ENCODE data around the gene CTNNB1.
A peak's percentile ranks its signal among the peaks of the same experiment; 100 is the strongest.

CTNNB1 gene

DNA sequence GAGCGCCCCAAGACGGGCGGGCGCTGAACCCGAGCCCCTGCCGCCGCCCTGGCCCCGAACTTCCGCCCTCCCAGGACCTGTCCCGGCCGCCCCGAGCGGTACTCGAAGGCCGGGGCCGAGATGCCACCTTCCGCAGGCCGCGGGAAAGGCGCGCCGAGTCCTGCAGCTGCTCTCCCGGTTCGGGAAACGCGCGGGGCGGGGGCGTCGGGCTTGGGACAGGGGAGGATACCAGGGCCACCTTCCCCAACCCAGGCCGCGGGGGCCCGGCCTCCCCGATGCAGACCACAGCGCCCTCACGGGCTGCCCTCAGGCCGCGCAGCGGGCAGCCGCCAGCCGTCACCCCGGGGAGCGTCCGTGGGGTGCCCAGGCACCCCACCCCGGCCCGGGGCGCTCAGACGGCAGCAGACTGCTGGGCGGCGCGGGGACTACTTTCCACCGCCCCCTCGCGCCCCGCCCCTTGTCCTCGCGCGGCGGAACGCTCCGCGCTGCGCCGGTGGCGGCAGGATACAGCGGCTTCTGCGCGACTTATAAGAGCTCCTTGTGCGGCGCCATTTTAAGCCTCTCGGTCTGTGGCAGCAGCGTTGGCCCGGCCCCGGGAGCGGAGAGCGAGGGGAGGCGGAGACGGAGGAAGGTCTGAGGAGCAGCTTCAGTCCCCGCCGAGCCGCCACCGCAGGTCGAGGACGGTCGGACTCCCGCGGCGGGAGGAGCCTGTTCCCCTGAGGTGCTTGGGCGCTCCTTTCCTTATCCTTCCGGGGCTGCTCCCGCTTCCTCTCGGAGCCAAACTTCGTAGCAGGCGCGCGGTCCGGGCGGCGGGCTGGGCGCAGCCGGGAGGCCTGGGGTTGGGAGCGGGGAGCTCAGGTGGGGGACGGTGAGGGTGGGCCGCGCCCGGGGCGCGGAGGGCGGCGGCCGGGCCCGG lies at the start of gene CTNNB1:
CTNNB1 (plus strand) TSS at position 556 of the 916 bp plus-strand sequence. CDS start 24,564 bp downstream, outside the sequence.
- peak within 1 kb of the TSS; percentile 95 to 97 for H3K4me3 Mint-ChIP-seq
- H3K27ac Mint-ChIP-seq: peak within 1 kb of the TSS; percentile 100
- ATAC-seq (replicated peaks) (peak; percentile 82 to 89), DNase-seq (peak; percentile 90)
- peaks cover 6% of the 10 kb centered on the region in 2 donors for H3K27me3 Mint-ChIP-seq
- no peaks in the 10 kb centered on the region for H3K9me3 Mint-ChIP-seq
- peaks cover 4 to 10% of the 10 kb centered on the region in 2 donors for H3K36me3 Mint-ChIP-seq
- H3K4me1 Mint-ChIP-seq: peaks cover 15 to 29% of the 10 kb centered on the region in 2 donors

DNA sequence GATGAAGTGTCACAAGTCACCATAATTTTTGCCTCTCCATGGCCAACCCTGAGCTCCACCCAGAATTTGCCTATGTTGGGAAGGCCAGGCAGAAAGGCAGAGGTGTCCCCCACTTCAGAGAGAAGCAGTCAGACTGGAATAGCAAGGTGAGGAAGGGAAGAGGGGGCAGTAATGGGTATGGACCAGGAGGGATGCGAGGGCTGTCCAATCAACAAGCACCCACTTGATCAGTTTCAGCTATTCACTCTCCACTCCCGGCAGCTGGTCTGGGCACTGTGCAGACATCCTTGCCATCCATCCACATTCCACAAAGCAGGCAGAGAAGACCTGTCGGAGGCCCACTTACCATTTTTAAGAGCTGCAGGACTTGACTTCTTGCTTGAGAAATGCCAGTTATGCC lies 43.5 kb upstream of the CTNNB1 start:
- H3K9me3 Mint-ChIP-seq: no peaks in the 10 kb centered on the region
- no peak for DNase-seq
- ATAC-seq (replicated peaks): no peak
- peaks cover 0 to 3% of the 10 kb centered on the region in 2 donors for H3K4me1 Mint-ChIP-seq
- H3K36me3 Mint-ChIP-seq: no peaks in the 10 kb centered on the region
- peaks cover 6 to 7% of the 10 kb centered on the region in 2 donors for H3K27me3 Mint-ChIP-seq
- no peak overlapping the region for H3K4me3 Mint-ChIP-seq
- no peak overlapping the region for H3K27ac Mint-ChIP-seq

DNA sequence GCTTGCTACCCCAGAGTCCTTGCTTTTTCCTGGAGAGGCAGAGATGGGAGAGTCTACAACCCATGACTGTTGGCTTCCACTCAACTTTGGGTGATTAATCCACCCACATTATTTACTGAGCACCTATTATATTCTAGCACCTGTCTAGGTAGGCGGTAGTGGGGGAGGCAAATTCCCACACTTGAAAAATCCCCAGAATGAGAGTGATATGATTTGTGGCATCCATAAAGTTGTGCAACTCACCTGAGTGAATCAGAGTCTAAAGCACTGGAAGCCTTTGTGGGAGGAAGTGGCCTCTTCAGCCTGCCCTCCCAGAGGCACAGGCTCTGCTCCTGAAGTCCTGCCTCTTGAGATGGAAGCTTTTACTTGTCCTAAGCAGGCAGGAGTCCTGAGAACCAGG lies 40.4 kb upstream of the CTNNB1 start:
- ATAC-seq (replicated peaks) (no peak), DNase-seq (no peak)
- Mint-ChIP-seq H3K9me3 (no peaks in the 10 kb centered on the region), H3K27me3 (peaks cover 6 to 7% of the 10 kb centered on the region in 2 donors), H3K27ac (no peak overlapping the region), H3K36me3 (no peaks in the 10 kb centered on the region), H3K4me3 (no peak overlapping the region), H3K4me1 (peaks cover 0 to 3% of the 10 kb centered on the region in 2 donors)

DNA sequence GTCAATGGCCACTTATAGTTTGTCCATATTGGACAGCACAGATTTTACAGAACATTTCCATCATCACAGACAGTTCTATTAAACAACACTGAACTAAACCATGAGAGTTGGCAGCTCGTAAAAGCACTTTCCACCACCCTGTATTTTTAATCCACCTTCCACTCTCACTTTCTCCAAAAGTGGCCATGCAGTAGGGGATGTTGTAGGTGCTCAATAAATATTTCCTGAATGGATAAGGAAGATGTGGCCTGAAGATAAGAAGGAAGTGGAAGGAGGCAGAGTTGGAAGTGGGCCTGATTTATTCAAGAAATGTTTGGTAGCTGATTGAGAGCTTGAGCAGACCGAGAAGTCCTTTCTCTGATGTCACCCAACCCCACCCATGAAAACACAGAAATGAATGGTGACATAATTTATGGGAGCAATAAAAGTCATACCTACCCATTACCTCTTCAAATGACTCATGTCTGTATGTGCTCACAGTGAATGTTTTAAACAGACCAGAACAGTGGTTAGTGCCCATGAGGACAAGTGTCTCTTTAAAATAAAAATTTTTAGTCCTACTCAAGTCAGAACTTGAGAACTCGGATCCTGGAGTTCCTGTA lies 39.6 kb upstream of the CTNNB1 start:
- Mint-ChIP-seq H3K27me3 (peaks cover 6 to 7% of the 10 kb centered on the region in 2 donors), H3K36me3 (no peaks in the 10 kb centered on the region), H3K4me3 (no peak overlapping the region), H3K27ac (no peak overlapping the region), H3K9me3 (no peaks in the 10 kb centered on the region), H3K4me1 (peaks cover 0 to 3% of the 10 kb centered on the region in 2 donors)
- no peak for ATAC-seq (replicated peaks)
- no peak for DNase-seq

DNA sequence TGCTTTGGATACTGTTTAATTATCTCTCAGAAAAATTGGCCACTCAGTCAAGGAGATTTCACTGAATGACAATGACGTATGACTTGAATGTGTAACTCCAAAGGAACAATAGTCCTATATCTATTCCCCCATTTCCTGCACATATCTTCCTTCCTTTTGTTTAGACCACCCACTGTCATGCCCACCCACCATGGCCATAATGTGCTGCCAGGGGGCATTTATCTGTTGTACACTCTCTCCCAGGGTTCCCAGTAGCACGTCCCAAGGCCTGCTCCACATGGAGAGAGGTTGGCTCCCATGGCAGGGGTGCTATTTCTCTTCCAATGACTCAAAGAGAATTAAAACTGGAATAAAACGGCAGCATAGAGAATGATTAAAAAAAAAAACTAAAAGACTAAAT lies 36.8 kb upstream of the CTNNB1 start:
- DNase-seq (no peak), ATAC-seq (replicated peaks) (no peak)
- Mint-ChIP-seq H3K36me3 (no peaks in the 10 kb centered on the region), H3K27me3 (peaks cover 6 to 7% of the 10 kb centered on the region in 2 donors), H3K4me1 (no peaks in the 10 kb centered on the region), H3K27ac (no peak overlapping the region), H3K9me3 (no peaks in the 10 kb centered on the region), H3K4me3 (no peak overlapping the region)

DNA sequence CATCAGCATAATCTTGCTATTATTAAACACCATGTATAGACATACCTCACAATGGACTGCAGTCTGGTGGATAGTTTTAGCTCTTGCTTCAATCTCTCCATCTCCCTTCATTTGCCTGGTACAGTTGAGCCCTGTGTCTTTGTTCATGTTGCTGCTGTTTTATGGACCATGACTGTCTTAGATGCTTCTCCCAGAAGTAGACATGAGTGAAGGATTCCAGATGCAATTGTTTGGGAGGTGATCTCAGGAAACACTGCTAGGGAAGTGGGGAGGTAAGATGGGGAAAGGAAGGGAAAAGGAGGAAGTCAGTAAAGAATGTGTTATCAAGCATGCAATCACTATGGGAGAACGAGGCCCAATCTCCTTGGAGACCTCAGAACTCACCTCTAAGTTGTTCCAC lies 36.3 kb upstream of the CTNNB1 start:
- H3K4me3 Mint-ChIP-seq: no peak overlapping the region
- ATAC-seq (replicated peaks) (no peak), DNase-seq (no peak)
- peaks cover 9 to 10% of the 10 kb centered on the region in 2 donors for H3K27me3 Mint-ChIP-seq
- no peaks in the 10 kb centered on the region for H3K36me3 Mint-ChIP-seq
- no peaks in the 10 kb centered on the region for H3K9me3 Mint-ChIP-seq
- no peaks in the 10 kb centered on the region for H3K4me1 Mint-ChIP-seq
- H3K27ac Mint-ChIP-seq: no peak overlapping the region

DNA sequence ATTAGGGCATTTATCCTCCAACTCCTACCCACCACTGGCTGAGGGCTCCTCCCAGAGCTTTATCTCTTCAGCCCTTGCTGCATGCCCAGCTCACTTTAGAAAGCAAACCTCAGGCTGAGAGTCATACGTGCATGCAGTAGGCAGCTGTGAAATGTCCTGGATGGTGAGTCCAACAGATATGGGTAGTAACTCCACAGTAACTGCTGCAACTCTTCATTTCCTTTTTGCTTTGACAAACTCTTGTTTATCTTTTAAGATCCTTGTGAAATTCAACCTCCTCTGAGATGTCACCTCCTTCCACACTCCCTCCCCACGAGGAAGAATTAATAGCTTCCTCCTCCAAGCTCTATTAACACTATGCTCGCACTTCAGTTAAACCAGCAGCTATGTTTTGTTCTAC lies 35.9 kb upstream of the CTNNB1 start:
- no peaks in the 10 kb centered on the region for H3K36me3 Mint-ChIP-seq
- peaks cover 9 to 10% of the 10 kb centered on the region in 2 donors for H3K27me3 Mint-ChIP-seq
- ATAC-seq (replicated peaks) (no peak), DNase-seq (no peak)
- H3K27ac Mint-ChIP-seq: no peak overlapping the region
- peaks cover under 1 to 1% of the 10 kb centered on the region in 2 donors for H3K9me3 Mint-ChIP-seq
- H3K4me3 Mint-ChIP-seq: no peak overlapping the region
- no peaks in the 10 kb centered on the region for H3K4me1 Mint-ChIP-seq

DNA sequence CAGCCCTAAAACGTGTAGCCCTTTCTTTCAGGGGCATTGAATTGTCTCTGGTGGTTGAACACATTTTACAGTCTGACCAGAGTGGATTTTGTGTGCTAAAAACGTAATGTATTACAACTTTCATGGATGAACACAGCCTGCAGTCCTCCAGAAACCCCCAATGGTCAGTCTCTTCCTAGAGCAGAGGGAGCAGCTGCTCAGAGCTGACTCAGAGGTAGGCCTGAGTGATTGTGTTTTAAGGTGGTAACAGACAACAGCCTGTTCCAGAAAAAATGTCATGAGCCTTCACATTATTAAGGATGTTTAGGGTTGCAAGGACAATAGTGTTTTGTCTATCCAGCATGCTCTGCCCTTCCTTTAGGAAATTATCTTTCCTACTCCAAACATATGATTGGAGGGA lies 34.5 kb upstream of the CTNNB1 start:
- no peak overlapping the region for H3K27ac Mint-ChIP-seq
- peaks cover 3 to 4% of the 10 kb centered on the region in 2 donors for H3K9me3 Mint-ChIP-seq
- H3K4me3 Mint-ChIP-seq: no peak overlapping the region
- ATAC-seq (replicated peaks) (no peak), DNase-seq (no peak)
- H3K27me3 Mint-ChIP-seq: peaks cover 15 to 16% of the 10 kb centered on the region in 2 donors
- H3K4me1 Mint-ChIP-seq: no peaks in the 10 kb centered on the region
- no peaks in the 10 kb centered on the region for H3K36me3 Mint-ChIP-seq

DNA sequence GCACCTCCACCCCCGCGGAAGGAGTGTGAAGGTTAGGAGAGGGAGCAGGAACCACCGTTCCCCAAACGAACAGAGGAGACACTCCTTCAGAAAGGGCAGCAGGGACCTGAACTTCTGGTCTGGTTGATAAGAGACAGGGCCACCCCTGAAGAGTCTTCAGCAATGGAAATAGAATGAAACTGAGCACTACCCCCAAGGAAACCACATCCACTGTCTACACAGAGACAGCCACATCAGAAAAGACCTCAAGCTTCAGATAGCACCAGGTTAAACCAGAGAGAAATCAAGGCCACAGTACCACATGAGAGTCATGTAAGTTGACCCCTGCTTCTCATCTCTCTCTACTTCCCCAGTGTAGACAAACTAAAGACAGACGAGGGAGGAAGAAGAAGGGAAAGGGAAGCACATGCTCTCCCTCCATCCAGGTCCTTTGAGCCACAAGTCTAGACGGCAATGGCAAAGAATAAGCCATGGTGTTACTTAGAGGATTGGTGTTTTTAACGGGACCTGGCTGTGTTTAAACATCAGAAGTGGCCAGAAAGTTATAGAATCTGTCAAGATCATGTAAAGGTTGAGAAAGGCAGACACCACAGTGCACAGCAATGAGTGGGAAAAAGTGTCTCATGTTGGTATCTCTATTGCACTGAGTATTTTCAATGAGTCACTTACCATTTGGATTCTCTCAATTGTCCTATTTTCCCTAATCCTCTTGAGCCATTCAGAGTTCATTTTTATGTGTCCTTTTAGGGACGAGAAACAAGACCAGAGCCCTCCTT lies 31.4 kb upstream of the CTNNB1 start:
- Mint-ChIP-seq H3K4me1 (no peaks in the 10 kb centered on the region), H3K4me3 (no peak overlapping the region), H3K27me3 (peaks cover 15 to 30% of the 10 kb centered on the region in 2 donors), H3K36me3 (no peaks in the 10 kb centered on the region), H3K9me3 (peaks cover 3 to 4% of the 10 kb centered on the region in 2 donors), H3K27ac (no peak overlapping the region)
- no peak for DNase-seq
- ATAC-seq (replicated peaks): no peak

DNA sequence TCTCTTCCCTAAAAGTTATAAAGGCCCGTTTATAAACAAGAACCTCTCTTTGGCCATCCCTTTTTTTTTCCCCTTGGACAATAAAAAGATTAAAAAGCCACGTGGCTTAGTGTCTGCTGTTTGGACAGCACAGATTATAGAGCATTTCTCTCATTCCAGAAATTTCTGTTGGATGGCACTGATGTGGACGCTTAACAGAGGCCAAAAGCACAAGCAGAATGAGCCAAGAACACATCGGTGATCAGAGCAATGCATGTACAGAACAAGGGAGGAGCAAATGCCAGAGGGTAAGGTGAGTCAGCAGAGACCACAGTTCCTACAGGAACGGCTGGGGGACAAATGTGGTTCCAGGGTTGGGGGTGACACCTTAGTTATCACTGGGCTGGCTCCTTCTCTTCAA lies 30.3 kb upstream of the CTNNB1 start:
- DNase-seq: no peak
- H3K27ac Mint-ChIP-seq: no peak overlapping the region
- H3K36me3 Mint-ChIP-seq: no peaks in the 10 kb centered on the region
- ATAC-seq (replicated peaks): no peak
- no peaks in the 10 kb centered on the region for H3K4me1 Mint-ChIP-seq
- no peak overlapping the region for H3K4me3 Mint-ChIP-seq
- peaks cover 3 to 4% of the 10 kb centered on the region in 2 donors for H3K9me3 Mint-ChIP-seq
- peaks cover 15 to 30% of the 10 kb centered on the region in 2 donors for H3K27me3 Mint-ChIP-seq

DNA sequence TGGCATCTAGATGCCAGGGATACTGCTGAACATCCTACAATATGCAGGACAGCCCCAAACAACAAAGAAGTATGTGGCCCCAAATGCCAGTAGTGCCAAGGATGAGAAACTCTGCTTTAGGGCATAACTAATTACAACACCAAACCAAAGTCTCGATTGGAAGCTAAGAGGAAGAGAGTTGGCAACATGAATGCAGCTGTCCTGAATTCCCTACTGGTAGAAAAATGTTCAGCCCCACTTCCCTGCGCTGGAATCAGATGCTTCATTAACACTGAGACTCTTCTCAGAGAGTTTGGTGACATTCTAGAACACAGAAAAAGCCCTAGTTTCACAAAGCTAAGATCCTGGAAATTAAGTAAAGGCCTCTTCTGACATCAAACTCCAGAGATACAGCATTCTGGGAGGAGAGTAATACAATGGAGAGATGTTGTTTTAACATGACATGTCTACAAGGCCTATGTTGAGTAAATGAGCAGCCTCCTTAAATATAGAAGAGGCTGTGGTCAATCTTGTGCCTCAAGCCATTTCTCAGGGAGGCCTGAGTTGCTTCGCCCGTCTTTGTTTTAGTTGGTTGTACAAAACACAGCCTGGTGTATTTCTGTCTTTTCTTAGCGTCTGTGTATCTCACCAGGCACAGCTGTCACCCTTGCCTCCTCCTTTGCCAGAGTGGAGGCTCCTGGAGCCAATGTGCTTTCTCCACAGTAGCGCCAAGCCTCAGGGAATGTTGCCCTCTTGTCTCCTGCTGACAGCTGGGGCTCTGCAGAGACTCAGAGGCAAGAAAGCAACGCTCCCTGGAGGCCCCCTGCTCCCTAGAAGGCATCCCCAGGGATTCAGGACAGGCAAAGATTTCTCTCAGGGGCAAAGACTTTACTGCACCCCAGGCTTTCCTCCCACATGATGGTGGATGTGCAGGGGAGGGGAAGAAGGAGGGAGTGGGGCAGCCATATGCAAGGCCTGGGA lies 25.1 kb upstream of the CTNNB1 start:
- H3K4me3 Mint-ChIP-seq: no peak overlapping the region
- H3K9me3 Mint-ChIP-seq: no peaks in the 10 kb centered on the region
- peaks cover 18 to 22% of the 10 kb centered on the region in 2 donors for H3K27me3 Mint-ChIP-seq
- H3K4me1 Mint-ChIP-seq: no peaks in the 10 kb centered on the region
- H3K27ac Mint-ChIP-seq: no peak overlapping the region
- no peaks in the 10 kb centered on the region for H3K36me3 Mint-ChIP-seq
- DNase-seq: no peak
- ATAC-seq (replicated peaks): no peak

DNA sequence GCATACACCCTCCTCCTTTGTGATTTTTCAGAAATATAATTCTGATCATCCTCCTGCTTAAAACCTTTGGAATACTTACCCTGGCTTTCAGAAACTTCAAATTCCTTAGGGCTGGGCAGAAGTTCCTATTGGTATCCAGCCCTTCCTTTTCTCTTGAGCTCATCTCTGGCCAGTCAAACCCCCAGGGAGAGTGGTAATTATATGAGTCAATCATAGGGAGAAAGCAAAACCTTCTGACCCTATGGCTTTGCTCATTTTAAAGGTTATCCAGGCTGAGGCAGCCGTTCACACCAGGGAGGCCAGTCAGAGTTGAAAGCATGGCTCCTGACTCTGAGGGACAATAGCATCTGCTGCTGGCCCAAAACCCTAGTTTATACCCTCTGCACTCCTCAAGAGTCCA lies 23.9 kb upstream of the CTNNB1 start:
- H3K4me3 Mint-ChIP-seq: no peak overlapping the region
- no peak overlapping the region for H3K27ac Mint-ChIP-seq
- ATAC-seq (replicated peaks) (peak in 1 of 2 donors; percentile 23), DNase-seq (no peak)
- H3K4me1 Mint-ChIP-seq: no peaks in the 10 kb centered on the region
- H3K36me3 Mint-ChIP-seq: no peaks in the 10 kb centered on the region
- no peaks in the 10 kb centered on the region for H3K9me3 Mint-ChIP-seq
- H3K27me3 Mint-ChIP-seq: peaks cover 18 to 19% of the 10 kb centered on the region in 2 donors

DNA sequence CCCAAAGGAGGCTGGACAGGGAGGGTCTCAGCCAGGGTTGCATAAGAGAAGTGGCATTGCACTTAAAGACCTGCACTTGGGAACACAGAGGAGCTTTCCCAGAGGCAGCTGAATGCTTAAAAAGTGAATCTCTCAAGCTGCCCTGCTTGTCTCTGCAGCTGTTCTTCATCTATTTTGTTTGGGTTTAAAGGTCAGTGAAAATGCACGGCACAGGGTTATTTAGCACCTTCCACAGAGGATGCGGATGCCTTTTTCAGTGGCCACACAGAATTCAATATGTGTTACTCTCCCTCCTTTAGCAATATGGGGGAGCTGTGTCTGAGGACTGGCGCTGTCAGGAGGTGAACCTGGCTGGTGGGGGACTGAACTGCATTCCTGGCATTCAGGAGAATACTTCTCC lies 22.7 kb upstream of the CTNNB1 start:
- Mint-ChIP-seq H3K9me3 (no peaks in the 10 kb centered on the region), H3K36me3 (no peaks in the 10 kb centered on the region), H3K27ac (no peak overlapping the region), H3K4me1 (no peaks in the 10 kb centered on the region), H3K4me3 (no peak overlapping the region), H3K27me3 (peaks cover 14 to 21% of the 10 kb centered on the region in 2 donors)
- ATAC-seq (replicated peaks) (no peak), DNase-seq (no peak)
